ENCODE measurements around the gene WFIKKN1.

The WFIKKN1 gene

GRCh38 chr16:667780-668518 lies 37.2 kb downstream of the WFIKKN1 start, which contains the start of gene RHOT2 (continued):
- no peak for TF ChIP-seq ZNF707 (tag by site-specific recombination; IDR thresholded peaks at IDR 0.05)
- no peak for TF ChIP-seq ZNF548 (tag by site-specific recombination; IDR thresholded peaks at IDR 0.05)
- no peak for TF ChIP-seq ZFP3 (tag by site-specific recombination; IDR thresholded peaks at IDR 0.05; ENCODE audit: low read depth)
- no peak; the same call in 1 of the 2 replicates for TF ChIP-seq ZNF221 (tag by site-specific recombination; IDR thresholded peaks at IDR 0.05; ENCODE audit: borderline replicate concordance)
- TF ChIP-seq KLF7 (tag by site-specific recombination; IDR thresholded peaks at IDR 0.05; ENCODE audit: borderline replicate concordance), result no peak
- no peak for TF ChIP-seq ZNF16 (tag by site-specific recombination; IDR thresholded peaks at IDR 0.05; ENCODE audit: low read depth)
- no peak for TF ChIP-seq ZNF776 (tag by site-specific recombination; IDR thresholded peaks at IDR 0.05; ENCODE audit: borderline replicate concordance)
- TF ChIP-seq HOXD13 (CRISPR knock-in tag; IDR thresholded peaks at IDR 0.05; ENCODE audit: borderline replicate concordance), result no peak
- TF ChIP-seq ZNF785 (tag by site-specific recombination; IDR thresholded peaks at IDR 0.05), result no peak
- TF ChIP-seq ZFHX2 (tag by site-specific recombination; conservative IDR thresholded peaks at IDR 0.05), result peak; percentile 75
- TF ChIP-seq ZNF350 (tag by site-specific recombination; IDR thresholded peaks at IDR 0.05), result no peak
- no peak for TF ChIP-seq GLI2 (tag by site-specific recombination; IDR thresholded peaks at IDR 0.05; ENCODE audit: borderline replicate concordance, low read depth)
- TF ChIP-seq ZBTB6 (tag by site-specific recombination; IDR thresholded peaks at IDR 0.05), result peak; percentile 28; the same call in 1 of the 2 replicates
- TF ChIP-seq ZBTB26 (tag by site-specific recombination; optimal IDR thresholded peaks at IDR 0.05), result peak; percentile 78
- no peak for TF ChIP-seq TSHZ1 (tag by site-specific recombination; IDR thresholded peaks at IDR 0.05; ENCODE audit: borderline replicate concordance)
- no peak for TF ChIP-seq ZNF777 (tag by site-specific recombination; IDR thresholded peaks at IDR 0.05; ENCODE audit: borderline replicate concordance)
- TF ChIP-seq PATZ1 (tag by site-specific recombination; IDR thresholded peaks at IDR 0.05), result peak; percentile 86
- no peak for TF ChIP-seq ZBTB1 (tag by site-specific recombination; IDR thresholded peaks at IDR 0.05)
- TF ChIP-seq ZNF274 (IDR thresholded peaks at IDR 0.05; ENCODE audit: low read length), result no peak
- TF ChIP-seq ZNF274 (tag by site-specific recombination; IDR thresholded peaks at IDR 0.05; ENCODE audit: borderline replicate concordance), result no peak
- TF ChIP-seq ZNF398 (tag by site-specific recombination; IDR thresholded peaks at IDR 0.05), result 0 out of 2 replicates have a peak, but pooled peaks have one; percentile 6
- TF ChIP-seq ZNF2 (tag by site-specific recombination; IDR thresholded peaks at IDR 0.05), result no peak
- TF ChIP-seq PRDM4 (tag by site-specific recombination; IDR thresholded peaks at IDR 0.05), result no peak
- TF ChIP-seq HIC1 (tag by site-specific recombination; IDR thresholded peaks at IDR 0.05), result no peak

Data from HEK293 (cell line).